IMR-90 (cell line): ENCODE results near the gene CMKLR1. TPM values are rescaled to one million over a fixed set of nuclear protein-coding genes. Genes with fewer than 3 reads are reported as not detected.

Source experiments
- ATAC-seq: fragments of 200-7000 bp; cut with Tn5 transposase; 2 replicates; pipeline ENCODE4 v1.9.1; 2020; ENCODE audit warnings: low read depth, mild to moderate bottlenecking, moderate library complexity
- BruUV-seq: library from RNA; stranded (reverse); fragments of 400-500 nt; replicated peaks from 2 replicates; lab custom pipeline; 2021; lab: Mats Ljungman, UMichigan
- CTCF ChIA-PET: fragments of 300-600 bp; formaldehyde crosslinking; extraction: SDS; loops from one replicate; lab custom pipeline; 2021; ENCODE audit warnings: antibody characterized with exemption; lab: Yijun Ruan, JAX
- POLR2A ChIA-PET: fragments of 300-600 bp; sonication (Branson Sonifier 250); formaldehyde crosslinking; loops from one replicate; lab custom pipeline; 2022; ENCODE audit warnings: antibody characterized with exemption; ENCODE audit not compliant: unreplicated experiment; lab: Charles Lee
- DNase-seq: peaks from one replicate; pipeline ENCODE4 v3.0.0; 2013
- H2AFZ ChIP-seq: replicated peaks from 2 replicates; pipeline ENCODE3; 2013; ENCODE audit warnings: low read length, mild to moderate bottlenecking; ENCODE audit not compliant: poor library complexity
- H2AK5ac ChIP-seq: 2 replicates; pipeline ENCODE4 v1.6.1; 2013; ENCODE audit warnings: low read depth, low read length, inconsistent platforms
- H2AK9ac ChIP-seq: replicated peaks from 2 replicates; pipeline ENCODE3; 2013; ENCODE audit warnings: mild to moderate bottlenecking, low read depth, low read length, moderate library complexity; ENCODE audit not compliant: poor library complexity
- H2BK120ac ChIP-seq: 2 replicates; pipeline ENCODE4 v1.6.1; 2013; ENCODE audit warnings: low read depth, low read length, inconsistent platforms
- H2BK15ac ChIP-seq: 3 replicates; pipeline ENCODE4 v1.6.1; 2013; ENCODE audit warnings: low read depth, low read length, inconsistent platforms
- H2BK20ac ChIP-seq: 2 replicates; pipeline ENCODE4 v1.6.1; 2013; ENCODE audit warnings: low read depth, mild to moderate bottlenecking, inconsistent platforms, low read length, moderate library complexity
- H2BK5ac ChIP-seq: 2 replicates; pipeline ENCODE4 v1.6.1; 2013; ENCODE audit warnings: mild to moderate bottlenecking, low read depth, low read length, inconsistent platforms; ENCODE audit not compliant: poor library complexity, severe bottlenecking
- H3K14ac ChIP-seq: replicated peaks from 2 replicates; pipeline ENCODE4 v1.6.1; 2013; ENCODE audit warnings: low read depth, low read length, inconsistent platforms
- H3K18ac ChIP-seq: 2 replicates; pipeline ENCODE4 v1.6.1; 2013; ENCODE audit warnings: low read depth, low read length, control low read depth
- H3K23ac ChIP-seq: 2 replicates; pipeline ENCODE4 v1.6.1; 2013; ENCODE audit warnings: low read depth, low read length, inconsistent platforms
- H3K27ac ChIP-seq: 2 replicates; pipeline ENCODE4 v1.5.1; 2013; ENCODE audit warnings: mild to moderate bottlenecking, control low read depth, low read length; ENCODE audit not compliant: insufficient read depth
- H3K27me3 ChIP-seq: 2 replicates; pipeline ENCODE4 v1.6.1; 2013; ENCODE audit warnings: low read length; ENCODE audit not compliant: control insufficient read depth, insufficient read depth
- H3K36me3 ChIP-seq: 2 replicates; pipeline ENCODE4 v1.6.1; 2013; ENCODE audit warnings: low read length, mixed read lengths; ENCODE audit not compliant: control insufficient read depth, insufficient read depth
- H3K4ac ChIP-seq: 2 replicates; pipeline ENCODE4 v1.6.1; 2013; ENCODE audit warnings: low read depth, low read length, inconsistent platforms
- H3K4me1 ChIP-seq: 2 replicates; pipeline ENCODE4 v1.6.1; 2013; ENCODE audit warnings: low read length, mixed read lengths; ENCODE audit not compliant: control insufficient read depth, insufficient read depth
- H3K4me2 ChIP-seq: 2 replicates; pipeline ENCODE4 v1.6.1; 2013; ENCODE audit warnings: low read depth, mild to moderate bottlenecking, control low read depth, low read length, moderate library complexity
- H3K4me3 ChIP-seq: 2 replicates; pipeline ENCODE4 v1.5.1; 2013; ENCODE audit warnings: low read depth, mild to moderate bottlenecking, control low read depth, low read length, moderate library complexity; ENCODE audit not compliant: insufficient read depth
- H3K56ac ChIP-seq: 2 replicates; pipeline ENCODE4 v1.6.1; 2013; ENCODE audit warnings: low read length, inconsistent platforms; ENCODE audit not compliant: insufficient read depth; ENCODE audit errors: extremely low read depth
- H3K79me1 ChIP-seq, 2 experiments: 2 replicates each; pipeline ENCODE4 v1.6.1; 2013; ENCODE audit warnings: low read length in 2 of 2, inconsistent platforms in 1 of 2, low read depth in 1 of 2
- H3K9ac ChIP-seq: 2 replicates; pipeline ENCODE4 v1.6.1; 2013; ENCODE audit warnings: low read depth, low read length, control low read depth
- H3K9me1 ChIP-seq: 2 replicates; pipeline ENCODE4 v1.6.1; 2013; ENCODE audit warnings: low read length, inconsistent platforms; ENCODE audit not compliant: insufficient read depth
- H3K9me3 ChIP-seq: 2 replicates; pipeline ENCODE4 v1.6.1; 2013; ENCODE audit warnings: low read length; ENCODE audit not compliant: control insufficient read depth, insufficient read depth
- H4K20me1 ChIP-seq: 2 replicates; pipeline ENCODE4 v1.6.1; 2013; ENCODE audit warnings: low read length, inconsistent platforms; ENCODE audit not compliant: insufficient read depth
- H4K5ac ChIP-seq: 2 replicates; pipeline ENCODE4 v1.6.1; 2013; ENCODE audit warnings: mild to moderate bottlenecking, low read depth, low read length, control low read depth
- H4K8ac ChIP-seq, 2 experiments: 2 replicates each; pipeline ENCODE4 v1.6.1; 2013; ENCODE audit warnings: low read depth in 2 of 2, low read length in 2 of 2, control low read depth in 1 of 2, inconsistent platforms in 1 of 2
- H4K91ac ChIP-seq: 2 replicates; pipeline ENCODE4 v1.6.1; 2013; ENCODE audit warnings: low read depth, low read length, inconsistent platforms; ENCODE audit not compliant: insufficient read depth
- BHLHE40 ChIP-seq: fragments of 150-350 bp; IDR thresholded peaks from 2 replicates; pipeline ENCODE4 v1.6.1; 2016; ENCODE audit warnings: mild to moderate bottlenecking, low read depth, low read length
- CEBPB ChIP-seq: IDR thresholded peaks from 2 replicates; pipeline ENCODE4 v1.6.1; 2012; ENCODE audit warnings: low read depth, low read length, improper control_type of control experiment
- CHD1 ChIP-seq: IDR thresholded peaks from 2 replicates; pipeline ENCODE4 v1.6.1; 2012; ENCODE audit warnings: low read depth, low read length, improper control_type of control experiment
- MAZ ChIP-seq: IDR thresholded peaks from 2 replicates; pipeline ENCODE4 v1.6.1; 2012; ENCODE audit warnings: low read depth, mild to moderate bottlenecking, low read length, improper control_type of control experiment, moderate library complexity, borderline replicate concordance
- NFE2L2 ChIP-seq: fragments of 150-350 bp; IDR thresholded peaks from 2 replicates; pipeline ENCODE4 v1.6.1; 2016; ENCODE audit warnings: low read depth, mild to moderate bottlenecking, low read length
- POLR2A ChIP-seq: IDR thresholded peaks from 2 replicates; pipeline ENCODE4 v1.6.1; 2012; ENCODE audit warnings: mild to moderate bottlenecking, low read depth, low read length
- RAD21 ChIP-seq: IDR thresholded peaks from 2 replicates; pipeline ENCODE4 v1.6.1; 2012; ENCODE audit warnings: low read length, improper control_type of control experiment
- RCOR1 ChIP-seq: IDR thresholded peaks from 2 replicates; pipeline ENCODE4 v1.6.1; 2012; ENCODE audit warnings: mild to moderate bottlenecking, low read length, improper control_type of control experiment; ENCODE audit not compliant: insufficient replicate concordance
- RFX5 ChIP-seq: IDR thresholded peaks from 2 replicates; pipeline ENCODE4 v1.8.0; 2012; ENCODE audit warnings: low read depth, mild to moderate bottlenecking, low read length, moderate library complexity
- WGBS, 2 experiments: methylation state at CpG; one replicate each; pipeline versions ENCODE4 v1.1.5 to v1.1.7; 2013; ENCODE audit warnings: missing lambda C conversion rate in 2 of 2; ENCODE audit not compliant: insufficient read length in 1 of 2; ENCODE audit errors: extremely low coverage in 2 of 2; 5-methylcytosine and 5-hydroxymethylcytosine counted together
- dilution Hi-C: fragments of 300-500 bp; cut with HindIII; formaldehyde crosslinking; loops from one replicate; pipeline ENCODE4 v1.14.3; 2018; ENCODE audit warnings: low sequenced_read_pairs; ENCODE audit not compliant: unreplicated experiment
- in situ Hi-C: fragments of 300-500 bp; cut with MboI; formaldehyde crosslinking; loops from 3 replicates; pipeline ENCODE4 v1.14.3; 2019; ENCODE audit warnings: low sequenced_read_pairs, inconsistent platforms, mixed read lengths
- intact Hi-C: fragments of 100-400 bp; cut with micrococcal nuclease; formaldehyde crosslinking; loops from 2 replicates; pipeline ENCODE4 v1.10.0; 2022
- polyA plus RNA-seq, 3 experiments: library from polyadenylated mRNA; depleted of rRNA; stranded (reverse); fragments of >200 nt; gene quantifications; 2 replicates each; pipeline ENCODE4 v1.2.3, GENCODE V29; 2012; ENCODE audit warnings: low replicate concordance in 1 of 3
- total RNA-seq: library from RNA; depleted of rRNA; stranded (reverse); fragments of >200 nt; gene quantifications from 2 replicates; pipeline ENCODE4 v1.2.3, GENCODE V29; 2012

CMKLR1 gene
- total and polyA plus RNA-seq, 2 of the 4 experiments (the other 2 are of a cell fraction) = not detected

DNA sequence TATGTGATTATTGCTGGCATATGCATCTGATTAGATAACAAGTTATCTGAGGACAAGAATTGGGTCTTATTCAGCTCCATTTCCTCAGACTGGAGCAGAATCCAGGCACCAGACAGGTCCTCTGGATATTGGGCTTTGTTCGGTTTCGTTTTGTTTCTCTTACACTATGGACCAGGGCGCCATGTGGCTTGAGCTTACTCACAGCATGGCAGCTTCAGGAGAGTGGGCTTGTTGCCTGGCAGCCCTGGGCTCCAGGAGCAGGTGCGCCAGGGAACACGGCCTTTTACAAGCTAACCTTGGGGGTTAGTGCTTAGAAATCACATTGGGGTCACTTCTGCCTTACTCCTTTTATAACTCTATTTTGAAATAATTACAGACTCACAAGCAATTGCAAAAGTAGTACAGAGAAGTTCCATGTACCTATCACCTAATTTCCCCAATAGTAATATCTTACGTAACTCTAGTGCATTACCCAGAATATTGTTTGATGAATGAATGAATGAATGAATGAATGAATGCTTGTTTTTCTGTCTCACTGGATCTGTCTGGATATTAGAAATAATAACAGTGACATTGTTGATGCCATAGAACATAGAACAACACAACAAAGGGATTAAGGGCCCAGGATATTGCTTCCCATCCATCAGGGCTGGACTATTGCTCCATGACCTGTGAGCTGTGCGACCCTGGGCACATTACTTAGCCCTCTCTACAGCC is 39.0 kb downstream of the CMKLR1 start:
- no peaks in the 10 kb centered on the region for H3K9me1 ChIP-seq
- H3K18ac ChIP-seq = no peak overlapping the region
- no CpG with 5 or more reads among the region's 7 CpGs for WGBS, 2 experiments
- dilution Hi-C loops = no loop called here
- H3K27ac ChIP-seq = no peak overlapping the region
- no peak overlapping the region for H4K8ac ChIP-seq
- H3K56ac ChIP-seq = no peak overlapping the region
- no peaks in the 10 kb centered on the region for H3K9me3 ChIP-seq
- intact Hi-C loops = no loop called here
- no peaks in the 10 kb centered on the region for H3K36me3 ChIP-seq
- TF ChIP-seq MAZ (no peak), POLR2A (no peak), NFE2L2 (no peak), RFX5 (no peak), BHLHE40 (no peak), RAD21 (no peak), CHD1 (no peak), CEBPB (no peak), RCOR1 (no peak)
- H4K91ac ChIP-seq = no peak overlapping the region
- in situ Hi-C loops = no loop called here
- H3K27me3 ChIP-seq = no peaks in the 10 kb centered on the region
- no peak overlapping the region for H3K9ac ChIP-seq
- no peak overlapping the region for H2AK9ac ChIP-seq
- H4K5ac ChIP-seq = no peak overlapping the region
- DNase-seq (no peak), ATAC-seq (no peak)
- no peak overlapping the region for H2BK15ac ChIP-seq
- no peaks in the 10 kb centered on the region for H4K20me1 ChIP-seq
- no peak overlapping the region for H3K4me2 ChIP-seq
- H3K23ac ChIP-seq = no peak overlapping the region
- no peak overlapping the region for H2AK5ac ChIP-seq
- H3K79me1 ChIP-seq = no peaks in the 10 kb centered on the region
- no peak overlapping the region for H2BK5ac ChIP-seq
- ChIA-PET CTCF (no interaction called here), POLR2A (no interaction called here)
- no peak overlapping the region for H3K4ac ChIP-seq
- H3K4me1 ChIP-seq = no peaks in the 10 kb centered on the region
- H3K4me3 ChIP-seq = no peak overlapping the region
- BruUV-seq = no TSS peak
- H2BK20ac ChIP-seq = no peak overlapping the region
- no peak overlapping the region for H2AFZ ChIP-seq
- no peak overlapping the region for H2BK120ac ChIP-seq
- H3K14ac ChIP-seq = no peak overlapping the region
